Measurements from ENCODE around the gene ZNF488.

The ZNF488 gene

GRCh38 chr10:47326306-47326926 lies 57.7 kb downstream of the ZNF488 start:
- DNase-seq = no peak

GRCh38 chr10:47325303-47326291 lies 58.5 kb downstream of the ZNF488 start:
- DNase-seq = no peak

GRCh38 chr10:47323636-47324296 lies 60.3 kb downstream of the ZNF488 start:
- no peak for DNase-seq

- DNase-seq = no peak
Measured at GRCh38 chr10:47323087-47323486, 61.0 kb downstream of the ZNF488 start.

- no peak for DNase-seq
Measured at GRCh38 chr10:47322300-47323061, 61.6 kb downstream of the ZNF488 start, which contains the start of gene GDF2. GDF2 (plus strand) TSS chr10:47322454; CDS start chr10:47322669, 215 bp downstream.

- no peak for DNase-seq
Measured at GRCh38 chr10:47321521-47322195, 62.4 kb downstream of the ZNF488 start.

GRCh38 chr10:47320812-47321211 lies 63.3 kb downstream of the ZNF488 start:
- DNase-seq = no peak

- no peak for DNase-seq
Measured at GRCh38 chr10:47319784-47320183, 64.3 kb downstream of the ZNF488 start.

GRCh38 chr10:47318706-47319105 lies 65.4 kb downstream of the ZNF488 start:
- DNase-seq = no peak

- DNase-seq = no peak
Measured at GRCh38 chr10:47317251-47317650, 66.8 kb downstream of the ZNF488 start.

GRCh38 chr10:47316131-47316530 lies 68.0 kb downstream of the ZNF488 start:
- DNase-seq = no peak

Data from NCI-H82 (cell line).